ENCODE data around the gene ZNF516.

ZNF516 gene

GRCh38 chr18:76455003-76455676 is 39.9 kb downstream of the ZNF516 start:
- no peak for DNase-seq

- DNase-seq: no peak
Measured at GRCh38 chr18:76454418-76454817, 40.6 kb downstream of the ZNF516 start.

- no peak for DNase-seq
Measured at GRCh38 chr18:76453932-76454331, 41.1 kb downstream of the ZNF516 start.

GRCh38 chr18:76453057-76453561 is 41.9 kb downstream of the ZNF516 start:
- no peak for DNase-seq

- no peak for DNase-seq
Measured at GRCh38 chr18:76452357-76452756, 42.7 kb downstream of the ZNF516 start.

GRCh38 chr18:76451396-76452331 is 43.4 kb downstream of the ZNF516 start:
- no peak for DNase-seq

GRCh38 chr18:76450452-76451395 is 44.3 kb downstream of the ZNF516 start:
- DNase-seq: no peak

GRCh38 chr18:76449111-76449453 is 46.0 kb downstream of the ZNF516 start:
- DNase-seq: no peak

GRCh38 chr18:76448256-76449110 is 46.6 kb downstream of the ZNF516 start:
- no peak for DNase-seq

GRCh38 chr18:76447258-76447890 is 47.7 kb downstream of the ZNF516 start:
- no peak for DNase-seq

- no peak for DNase-seq
Measured at GRCh38 chr18:76446321-76447257, 48.5 kb downstream of the ZNF516 start.

GRCh38 chr18:76445741-76446232 is 49.3 kb downstream of the ZNF516 start:
- no peak for DNase-seq

GRCh38 chr18:76445275-76445674 is 49.8 kb downstream of the ZNF516 start:
- DNase-seq: no peak

- no peak for DNase-seq
Measured at GRCh38 chr18:76444446-76445105, 50.5 kb downstream of the ZNF516 start.

- DNase-seq: no peak
Measured at GRCh38 chr18:76443519-76444445, 51.3 kb downstream of the ZNF516 start.

GRCh38 chr18:76442413-76443171 is 52.5 kb downstream of the ZNF516 start:
- DNase-seq: no peak

GRCh38 chr18:76441668-76442412 is 53.2 kb downstream of the ZNF516 start:
- no peak for DNase-seq

All from NCI-H1694 treated with DMSO at 0.1 percent for 48 hours (cell line).